Activated CD4-positive, CD25-positive, alpha-beta regulatory T cell (primary cell): Measurements from ENCODE around the gene CDR2.
"Not testable (repeated sequence)": the region's sequence is repeated elsewhere in the genome, so short reads cannot be mapped to it uniquely, and the experiment has no call there.

ENCODE experiments used
- DNase-seq, 4 experiments: peaks; one replicate each; lab custom pipeline; 2025; lab: John Stamatoyannopoulos, UW

Gene CDR2

DNA sequence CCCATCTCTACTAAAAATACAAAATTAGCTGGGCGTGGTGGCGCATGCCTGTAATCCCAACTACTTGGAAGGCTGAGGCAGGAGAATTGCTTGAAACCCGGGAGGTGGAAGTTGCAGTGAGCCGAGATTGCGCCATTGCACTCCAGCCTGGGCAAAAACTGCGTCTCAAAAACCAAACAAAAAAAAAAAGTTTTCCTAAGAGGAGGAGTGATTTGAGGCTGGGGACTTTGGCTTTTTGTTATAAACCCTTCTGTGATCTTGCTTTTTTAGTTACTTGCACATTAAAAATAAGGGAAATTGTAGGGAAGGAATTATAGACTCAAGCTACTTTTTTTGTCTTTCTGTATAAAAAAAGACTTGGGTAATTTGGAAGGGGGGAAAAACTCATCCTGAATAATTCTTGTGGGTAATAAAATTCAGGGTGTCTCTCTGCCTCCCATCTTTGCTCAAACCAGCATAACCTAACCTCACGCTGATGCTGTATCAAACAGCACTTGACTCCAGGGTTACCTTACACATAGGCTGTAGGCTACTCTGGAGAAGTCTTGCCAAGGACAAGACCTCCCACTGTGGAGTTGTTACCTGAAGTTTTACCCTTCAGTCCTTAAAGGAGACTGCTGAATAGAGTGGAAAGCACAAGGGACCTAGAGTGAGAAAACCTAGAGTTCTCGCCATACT, 1.7 kb upstream of the CDR2 start:
- DNase-seq, result no peak

DNA sequence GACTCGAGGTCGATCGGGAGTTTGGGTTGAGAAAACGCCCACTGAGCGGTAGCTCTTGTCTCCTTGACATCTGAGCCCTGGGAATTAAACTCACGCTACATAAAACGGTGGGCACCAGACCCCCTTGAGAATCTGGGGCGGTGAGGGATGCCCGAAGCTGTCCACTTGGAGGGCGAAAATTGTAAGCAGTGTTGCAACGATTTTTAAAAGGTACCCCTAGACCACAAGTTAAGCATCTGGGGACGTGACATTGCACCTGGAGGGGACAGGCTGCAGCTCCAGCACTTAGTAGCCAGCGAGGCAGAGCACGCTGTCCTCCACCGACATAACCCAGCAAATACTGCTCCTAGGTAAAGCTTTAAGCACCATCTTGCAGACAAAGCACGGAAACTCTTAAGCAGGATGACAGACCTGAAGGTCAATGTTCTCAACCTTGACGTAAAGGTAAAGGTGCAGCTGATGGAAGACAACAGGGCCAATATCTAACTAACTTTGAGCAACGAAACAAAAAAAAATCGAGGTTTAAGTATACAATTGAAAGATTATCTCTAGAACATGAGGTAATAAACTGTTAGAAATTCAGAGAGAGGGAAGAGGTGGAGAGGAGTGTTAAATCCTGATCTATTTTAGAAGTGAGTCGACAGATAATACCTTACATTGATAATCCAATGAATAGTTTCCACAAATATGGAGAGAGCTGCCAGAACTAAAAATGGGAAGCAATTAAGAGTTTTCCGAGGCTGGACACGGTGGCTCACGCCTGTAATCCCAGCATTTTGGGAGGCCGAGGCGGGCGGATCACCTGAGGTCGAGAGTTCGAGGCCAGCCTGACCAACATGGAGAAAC, 921 bp upstream of the CDR2 start:
- no peak for DNase-seq

DNA sequence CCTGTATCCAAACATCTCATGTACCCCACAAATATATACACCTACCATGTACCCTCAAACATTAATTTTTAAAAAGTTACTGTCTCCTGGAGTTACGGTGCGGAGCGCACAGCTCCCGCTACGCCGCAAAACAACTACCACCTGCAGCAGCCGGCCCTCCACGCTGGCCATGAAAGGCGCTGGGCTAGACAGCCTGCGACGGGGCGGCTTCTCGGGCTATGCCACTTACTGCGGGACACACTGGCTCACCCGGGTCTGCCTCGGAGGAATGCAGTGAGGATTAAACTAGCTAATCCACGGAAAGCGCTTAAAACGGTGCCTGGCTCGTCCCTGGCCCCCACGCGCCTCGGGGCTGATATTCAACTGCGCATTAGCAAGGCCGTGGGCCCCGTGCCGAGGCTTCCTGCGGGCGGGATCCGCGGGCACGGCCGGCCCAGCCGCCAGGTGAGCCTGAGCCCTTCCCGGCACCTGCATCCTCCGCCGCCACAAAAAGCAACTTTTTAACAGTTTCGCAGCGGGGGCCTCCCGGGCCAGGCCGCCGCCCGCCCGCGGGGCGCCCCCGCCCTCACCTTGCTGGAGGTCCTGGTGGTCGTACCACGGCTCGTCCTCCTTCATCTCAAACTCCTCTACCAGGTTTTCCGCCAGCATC, 633 bp downstream of the CDR2 start:
- DNase-seq, result peak in 1 of 4 experiments; percentile 11

DNA sequence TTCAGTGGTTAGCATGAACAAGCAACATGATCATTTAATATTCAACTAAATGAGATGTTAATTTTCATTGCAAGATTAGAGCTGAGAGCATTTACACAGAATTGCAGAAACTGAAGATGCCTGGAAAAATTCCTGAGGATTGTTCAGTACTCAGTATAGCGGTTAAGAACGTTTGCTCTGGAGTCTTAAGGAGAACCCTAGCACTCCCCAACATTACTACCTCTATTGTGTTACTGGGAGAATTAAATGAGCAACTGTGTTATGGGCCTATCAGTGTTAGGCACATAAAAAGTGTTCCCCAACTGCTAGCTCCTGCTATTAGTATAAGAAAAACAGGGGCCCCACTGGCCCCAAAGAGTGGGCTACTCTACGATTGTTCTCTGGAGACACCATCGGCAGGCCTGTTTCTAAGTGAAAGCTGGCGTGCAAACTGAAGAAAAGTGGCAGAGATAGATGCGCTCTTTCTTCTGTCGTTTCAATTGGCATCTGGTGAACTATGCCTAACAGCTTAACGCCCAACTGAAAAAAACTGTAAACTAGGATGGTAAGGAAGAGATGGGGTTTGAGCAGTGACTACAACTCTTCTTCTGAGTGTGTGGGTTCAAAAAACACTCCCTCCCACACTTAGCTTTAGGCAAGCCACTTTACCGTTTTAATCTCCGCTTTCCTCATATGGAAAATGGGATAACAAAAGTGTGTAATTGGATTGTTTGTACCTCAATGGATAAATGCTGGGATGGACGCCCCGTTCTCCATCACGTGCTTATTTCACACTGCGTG, 1.3 kb downstream of the CDR2 start:
- DNase-seq, result no peak

GRCh38 chr16:22370038-22370820, 4.2 kb downstream of the CDR2 start:
- DNase-seq, result no peak

GRCh38 chr16:22369221-22369811, 5.1 kb downstream of the CDR2 start:
- no peak for DNase-seq

DNA sequence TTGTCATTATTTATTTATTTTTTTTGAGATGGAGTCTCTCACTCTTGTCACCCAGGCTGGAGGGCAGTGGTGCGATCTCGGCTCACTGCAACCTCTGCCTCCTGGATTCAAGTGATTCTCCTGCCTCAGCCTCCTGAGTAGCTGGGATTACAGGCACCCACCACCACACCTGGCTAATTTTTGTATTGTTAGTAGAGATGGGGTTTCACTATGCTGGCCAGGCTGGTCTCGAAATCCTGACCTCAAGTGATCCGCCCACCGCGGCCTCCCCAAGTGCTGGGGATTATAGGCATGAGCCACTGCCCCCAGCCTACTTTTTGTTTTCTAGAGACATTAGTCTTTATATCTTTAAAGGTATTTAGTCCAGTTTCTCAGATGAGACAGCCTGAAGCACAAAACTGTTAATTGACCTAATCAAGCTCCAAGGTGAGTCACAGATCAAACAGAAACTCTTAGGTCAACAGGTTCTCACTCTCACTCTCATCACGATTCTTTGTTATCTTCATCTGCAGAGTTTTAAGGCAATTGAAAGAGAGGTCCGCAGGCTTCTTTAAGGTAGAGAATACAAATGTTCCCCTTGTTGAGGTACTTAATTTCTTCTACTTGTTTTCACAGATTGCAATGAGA, 6.1 kb downstream of the CDR2 start:
- DNase-seq, result not testable (repeated sequence)

DNA sequence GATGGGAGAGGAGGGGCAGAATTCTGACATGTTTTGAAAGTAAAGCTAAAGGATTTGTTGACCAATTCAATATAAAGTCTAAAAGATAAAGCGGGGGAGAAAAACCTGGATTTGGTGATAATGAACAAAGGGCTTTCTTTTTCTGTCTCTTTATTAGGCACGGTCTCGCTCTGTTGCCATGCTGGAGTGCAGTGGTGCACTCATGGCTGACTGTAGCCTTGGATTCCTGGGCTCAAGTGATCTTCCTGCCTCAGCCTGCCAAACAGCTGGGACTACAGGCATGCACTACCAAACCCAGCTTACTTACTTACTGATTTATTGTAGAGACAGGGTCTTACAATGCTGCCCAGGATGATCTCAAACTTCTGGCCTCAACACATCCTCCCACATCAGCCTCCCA, 7.5 kb downstream of the CDR2 start:
- DNase-seq, result no peak

GRCh38 chr16:22366371-22366770, 8.0 kb downstream of the CDR2 start:
- no peak for DNase-seq

- no peak for DNase-seq
Observed at GRCh38 chr16:22364241-22364640, 10.2 kb downstream of the CDR2 start.

- no peak for DNase-seq
Observed at GRCh38 chr16:22360963-22361659, 13.3 kb downstream of the CDR2 start.

- DNase-seq, result no peak
Observed at GRCh38 chr16:22359679-22360078, 14.7 kb downstream of the CDR2 start.

GRCh38 chr16:22358000-22358399, 16.4 kb downstream of the CDR2 start:
- DNase-seq, result no peak

DNA sequence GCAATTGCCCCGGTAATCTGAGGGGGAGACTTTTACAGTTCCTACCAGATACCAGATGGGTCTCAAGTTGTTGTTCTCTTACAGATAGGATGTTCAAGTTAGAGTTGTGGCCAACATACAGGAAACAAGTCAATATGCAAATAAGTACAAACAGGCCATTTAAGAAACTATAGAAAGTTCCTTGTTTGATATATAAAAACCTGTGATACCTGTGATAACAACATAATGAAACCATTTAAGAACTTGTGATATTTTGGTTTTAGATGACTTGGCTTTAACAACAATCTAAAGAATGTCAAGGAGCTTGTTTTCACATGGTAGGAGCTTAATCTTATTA, 16.8 kb downstream of the CDR2 start:
- DNase-seq, result no peak

GRCh38 chr16:22356930-22357634, 17.3 kb downstream of the CDR2 start:
- no peak for DNase-seq

DNA sequence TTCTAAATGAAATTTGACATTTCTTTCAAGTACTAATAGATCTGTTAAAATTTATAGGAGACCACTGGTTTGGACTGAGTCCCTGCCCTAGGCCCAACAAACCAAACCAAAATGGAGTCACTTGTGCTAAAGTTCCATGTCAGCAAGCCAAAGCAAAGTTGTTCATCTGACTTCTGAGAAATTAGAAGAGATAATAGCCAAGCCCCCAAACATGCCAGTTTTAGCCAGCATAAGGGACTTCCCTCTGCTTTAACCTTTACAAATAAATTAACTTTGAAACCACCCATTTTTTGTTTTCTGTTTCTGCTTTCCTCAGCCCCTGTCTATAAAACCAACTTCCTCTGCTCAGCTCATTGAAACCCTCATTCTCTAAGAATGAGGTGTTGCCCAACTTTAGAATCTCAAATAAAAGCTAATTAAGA, 18.9 kb downstream of the CDR2 start:
- DNase-seq, result no peak

DNA sequence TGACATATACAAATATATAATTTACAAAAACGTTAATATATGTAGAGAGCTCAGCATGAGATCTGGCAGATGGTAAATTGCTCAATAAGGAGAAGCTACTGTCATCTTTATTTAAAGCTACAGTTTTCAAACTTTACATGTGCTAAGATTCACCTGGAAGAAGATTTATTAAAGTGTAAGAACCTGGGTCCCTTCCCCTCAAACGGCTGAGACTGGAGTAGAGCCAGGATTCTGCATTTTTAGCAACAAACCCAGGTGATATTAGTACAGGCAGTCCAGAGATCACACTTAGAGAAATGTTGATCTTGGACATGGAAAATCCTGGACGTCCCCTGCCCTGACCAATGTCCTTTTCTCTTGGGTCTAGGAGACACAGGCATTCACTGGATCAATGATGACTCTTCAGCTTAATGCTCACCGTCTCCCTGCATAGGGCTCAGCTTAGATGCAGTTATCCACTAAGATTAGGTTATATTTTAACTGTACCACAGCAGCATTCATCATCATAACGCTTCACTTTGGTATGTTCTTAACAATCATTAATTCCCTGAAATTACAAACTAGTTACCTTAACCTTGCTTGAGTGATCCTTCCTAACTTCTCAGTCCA, 20.4 kb downstream of the CDR2 start:
- DNase-seq, result no peak

DNA sequence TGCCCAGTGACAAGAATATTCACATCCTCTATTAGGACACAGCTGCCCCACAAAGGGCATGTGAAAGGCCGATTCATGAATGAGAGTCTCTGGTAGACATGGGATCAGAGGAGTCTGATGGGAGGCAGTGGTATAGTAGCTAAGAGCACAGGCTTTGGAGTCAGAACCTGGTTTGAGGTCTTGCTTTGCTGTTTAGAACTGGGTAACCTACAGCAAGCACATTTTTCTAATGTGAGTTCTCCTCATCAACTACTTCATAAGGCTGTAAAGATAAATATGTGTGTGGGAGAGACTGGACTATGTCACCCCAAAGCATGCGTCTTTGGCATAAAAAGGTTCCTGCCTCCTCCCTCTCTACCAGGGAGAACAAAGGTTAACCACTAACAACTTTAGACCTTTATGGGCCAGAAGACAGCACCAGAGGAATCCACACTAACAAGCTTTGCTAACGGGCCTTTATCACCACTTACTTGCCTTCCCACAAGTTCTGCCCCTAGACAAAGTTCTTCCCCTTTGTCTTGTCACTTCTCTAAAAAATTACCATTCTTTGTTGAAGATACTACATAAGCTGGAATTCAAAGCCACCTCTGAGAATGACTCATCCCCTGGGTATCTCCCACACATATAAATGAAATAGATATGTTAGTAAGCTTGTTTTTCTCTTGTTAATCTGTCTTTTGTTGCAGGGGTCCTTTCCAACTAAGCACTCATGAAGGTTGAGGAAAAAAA, 21.1 kb downstream of the CDR2 start:
- no peak for DNase-seq
